GM23338 (cell line): ENCODE measurements around the gene PDE4B. TPM values are rescaled to one million over a fixed set of nuclear protein-coding genes. Genes with fewer than 3 reads are reported as not detected.

Experiments used
- ATAC-seq: fragments of 200-7000 bp; cut with Tn5 transposase; 3 replicates; pipeline ENCODE4 v1.9.1; 2020
- DNase-seq: peaks from one replicate; pipeline ENCODE4 v3.0.0-alpha.2; 2015; ENCODE audit warnings: low spot score
- H2AFZ ChIP-seq: fragments of 200-600 bp; sonication (generic); 2 replicates; pipeline ENCODE4 v1.8.0; 2016; ENCODE audit warnings: antibody characterized with exemption, mild to moderate bottlenecking, moderate library complexity
- H3F3A ChIP-seq: fragments of 200-600 bp; sonication (generic); replicated peaks from 2 replicates; pipeline ENCODE4 v1.8.0; 2017; ENCODE audit warnings: antibody characterized with exemption, mixed run types, low read depth
- H3K27ac ChIP-seq: fragments of 200-600 bp; sonication (generic); 2 replicates; pipeline ENCODE4 v1.6.1; 2016; ENCODE audit warnings: low read depth
- H3K27me3 ChIP-seq: fragments of 200-600 bp; sonication (generic); 2 replicates; pipeline ENCODE4 v1.8.0; 2016; ENCODE audit warnings: mild to moderate bottlenecking, mixed run types, moderate library complexity; ENCODE audit not compliant: insufficient read depth
- H3K36me3 ChIP-seq: fragments of 200-600 bp; sonication (generic); 2 replicates; pipeline ENCODE4 v1.8.0; 2016; ENCODE audit warnings: mild to moderate bottlenecking; ENCODE audit not compliant: insufficient read depth
- H3K4me1 ChIP-seq: fragments of 200-600 bp; sonication (generic); 2 replicates; pipeline ENCODE4 v1.8.0; 2016; ENCODE audit warnings: mild to moderate bottlenecking, moderate library complexity; ENCODE audit not compliant: insufficient read depth
- H3K4me2 ChIP-seq: fragments of 200-600 bp; sonication (generic); 2 replicates; pipeline ENCODE4 v1.7.1; 2017; ENCODE audit warnings: mixed run types
- H3K4me3 ChIP-seq: fragments of 200-600 bp; sonication (generic); 2 replicates; pipeline ENCODE4 v1.6.1; 2016; ENCODE audit warnings: mixed run types
- H3K79me2 ChIP-seq: fragments of 200-600 bp; sonication (generic); replicated peaks from 2 replicates; pipeline ENCODE4 v1.8.0; 2017; ENCODE audit warnings: mild to moderate bottlenecking; ENCODE audit not compliant: insufficient read depth
- H3K9me2 ChIP-seq: fragments of 200-600 bp; sonication (generic); 2 replicates; pipeline ENCODE4 v1.8.0; 2017; ENCODE audit not compliant: insufficient read depth
- H4K20me1 ChIP-seq: fragments of 200-600 bp; sonication (generic); replicated peaks from 2 replicates; pipeline ENCODE4 v1.8.0; 2017; ENCODE audit warnings: mild to moderate bottlenecking; ENCODE audit not compliant: insufficient read depth
- H3K27ac Mint-ChIP-seq: 2 replicates; pipeline ENCODE4 v1.8.0; 2020; ENCODE audit warnings: inconsistent platforms, mild to moderate bottlenecking, moderate library complexity, mixed read lengths
- H3K27me3 Mint-ChIP-seq: 3 replicates; pipeline ENCODE4 v1.8.0; 2022; ENCODE audit warnings: low read depth, mild to moderate bottlenecking, moderate library complexity, mixed read lengths, inconsistent platforms; ENCODE audit not compliant: insufficient read depth, poor library complexity
- H3K36me3 Mint-ChIP-seq: 3 replicates; pipeline ENCODE4 v1.8.0; 2021; ENCODE audit warnings: low read depth, mild to moderate bottlenecking, inconsistent platforms, moderate library complexity, mixed read lengths
- H3K4me1 Mint-ChIP-seq: 3 replicates; pipeline ENCODE4 v1.8.0; 2020; ENCODE audit warnings: mild to moderate bottlenecking, inconsistent platforms, mixed read lengths
- H3K4me3 Mint-ChIP-seq: 3 replicates; pipeline ENCODE4 v1.8.0; 2021; ENCODE audit warnings: moderate library complexity, mild to moderate bottlenecking, inconsistent platforms, mixed read lengths
- H3K9me3 Mint-ChIP-seq: 3 replicates; pipeline ENCODE4 v1.8.0; 2020; ENCODE audit warnings: moderate library complexity, mild to moderate bottlenecking, inconsistent platforms, mixed read lengths
- CREB1 ChIP-seq: fragments of 250-450 bp; sonication (Bioruptor Pico); IDR thresholded peaks from 2 replicates; pipeline ENCODE4 v1.5.0; 2020; ENCODE audit warnings: low read depth, mild to moderate bottlenecking, moderate library complexity
- EZH2 ChIP-seq: fragments of 200-600 bp; sonication (generic); IDR thresholded peaks from one replicate; pipeline ENCODE4 v1.8.0; 2017; ENCODE audit warnings: antibody characterized with exemption, mild to moderate bottlenecking, low read depth; ENCODE audit not compliant: unreplicated experiment
- EZH2phosphoT487 ChIP-seq: fragments of 200-600 bp; sonication (generic); IDR thresholded peaks from one replicate; pipeline ENCODE4 v1.8.1; 2018; ENCODE audit warnings: antibody characterized with exemption; ENCODE audit not compliant: unreplicated experiment
- JUNB ChIP-seq: IDR thresholded peaks from one replicate; pipeline ENCODE4 v1.6.1; 2016; ENCODE audit warnings: antibody characterized with exemption; ENCODE audit not compliant: unreplicated experiment
- NANOG ChIP-seq: IDR thresholded peaks from 2 replicates; pipeline ENCODE4 v1.6.1; 2016; ENCODE audit warnings: antibody characterized with exemption, borderline replicate concordance
- POLR2AphosphoS5 ChIP-seq: IDR thresholded peaks from 2 replicates; pipeline ENCODE4 v1.6.1; 2016; ENCODE audit warnings: antibody characterized with exemption, low read depth
- STAT1 ChIP-seq: IDR thresholded peaks from one replicate; pipeline ENCODE4 v1.6.1; 2016; ENCODE audit warnings: antibody characterized with exemption; ENCODE audit not compliant: unreplicated experiment
- ZNF114 ChIP-seq: fragments of 250-450 bp; sonication (Bioruptor Pico); IDR thresholded peaks from 2 replicates; pipeline ENCODE4 v1.5.0; 2020; ENCODE audit warnings: mild to moderate bottlenecking, moderate library complexity
- ZNF331 ChIP-seq: fragments of 250-450 bp; sonication (Bioruptor Pico); IDR thresholded peaks from 2 replicates; pipeline ENCODE4 v1.5.0; 2020; ENCODE audit warnings: low read depth, mild to moderate bottlenecking, moderate library complexity
- polyA plus RNA-seq: library from polyadenylated mRNA; unstranded; fragments of >200 nt; fragmentation: Nextera tagmentation; extraction: Ambion mirVana; gene quantifications from 2 replicates; pipeline ENCODE4 v1.2.1, GENCODE V29; 2016
- total RNA-seq: library from RNA; depleted of rRNA; stranded (reverse); fragments of >200 nt; shearing (Covaris generic); gene quantifications from 2 replicates; pipeline ENCODE4 v1.2.3, GENCODE V29; 2014
- TF ChIP-seq, protein P1 (sequence below), 2 experiments: fragments of 200-600 bp in 1 of 2; sonication (generic) in 1 of 2; conservative IDR thresholded peaks; 2 replicates each; pipeline versions ENCODE4 v1.5.1 to v1.6.1; 2016 to 2017; ENCODE audit warnings: antibody characterized with exemption in 2 of 2, low read depth in 2 of 2, mild to moderate bottlenecking in 2 of 2, moderate library complexity in 1 of 2
- TF ChIP-seq, protein P2 (sequence below): IDR thresholded peaks from one replicate; pipeline ENCODE4 v1.6.1; 2018; ENCODE audit warnings: antibody characterized with exemption; ENCODE audit not compliant: unreplicated experiment
- TF ChIP-seq, protein P3 (sequence below): IDR thresholded peaks from 2 replicates; pipeline ENCODE4 v1.6.1; 2016; ENCODE audit warnings: antibody characterized with exemption
- TF ChIP-seq, protein P4 (sequence below): fragments of 250-450 bp; sonication (Bioruptor Pico); IDR thresholded peaks from 2 replicates; pipeline ENCODE4 v1.5.0; 2020; ENCODE audit warnings: mild to moderate bottlenecking, moderate library complexity

Gene PDE4B
- total and polyA plus RNA-seq, 2 experiments from 2014 or later: 14.0 to 25.6 TPM

DNA sequence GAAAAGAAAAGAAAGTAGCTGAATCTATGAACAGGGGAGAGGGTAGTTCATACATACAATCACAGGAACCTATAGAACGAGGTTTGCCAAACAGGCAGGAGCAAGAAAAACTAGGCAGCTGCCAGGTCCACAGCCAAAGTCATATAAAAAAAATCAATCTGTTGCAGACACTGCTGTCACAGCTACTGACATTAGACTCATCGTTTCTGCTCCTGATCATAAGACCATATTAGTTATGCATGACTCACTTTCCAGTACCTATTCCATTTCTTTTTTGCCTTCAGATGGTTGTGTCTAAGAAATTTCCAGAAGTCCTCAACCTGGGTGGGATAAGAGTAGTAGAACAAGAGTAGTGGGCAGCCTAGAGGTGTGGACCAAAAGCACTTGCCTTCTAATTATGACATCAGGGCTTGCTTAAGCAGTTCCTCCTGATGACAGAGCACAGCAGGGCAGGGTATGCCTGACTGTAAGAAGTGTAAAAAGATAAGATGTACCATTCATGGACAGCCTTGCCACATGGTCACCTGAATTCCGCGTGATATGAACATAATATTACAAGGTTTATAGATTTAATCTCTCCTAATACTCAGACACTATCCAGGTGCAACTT, 418.0 kb downstream of the PDE4B start:
- no peak for DNase-seq
- H3K36me3 Mint-ChIP-seq: peaks cover 4% of the 10 kb centered on the region; the same call in 1 of the 3 replicates
- Histone ChIP-seq H3K4me2 (no peak overlapping the region), H3K79me2 (no peaks in the 10 kb centered on the region), H2AFZ (no peak overlapping the region), H3K27ac (no peak overlapping the region), H3K36me3 (no peaks in the 10 kb centered on the region), H3F3A (no peaks in the 10 kb centered on the region), H3K4me3 (no peak overlapping the region), H3K4me1 (no peaks in the 10 kb centered on the region), H3K9me2 (peaks cover 16% of the 10 kb centered on the region; the same call in 1 of the 2 replicates), H4K20me1 (no peaks in the 10 kb centered on the region), H3K27me3 (no peaks in the 10 kb centered on the region)
- H3K9me3 Mint-ChIP-seq: peaks cover 5% of the 10 kb centered on the region
- no peak overlapping the region for H3K27ac Mint-ChIP-seq
- H3K27me3 Mint-ChIP-seq: no peaks in the 10 kb centered on the region
- no peak overlapping the region for H3K4me3 Mint-ChIP-seq
- ATAC-seq: no peak
- no peak for TF ChIP-seq EZH2
- no peak for TF ChIP-seq POLR2AphosphoS5
- no peak for TF ChIP-seq CREB1 (CRISPR knock-in tag)
- TF ChIP-seq, protein P1, sequence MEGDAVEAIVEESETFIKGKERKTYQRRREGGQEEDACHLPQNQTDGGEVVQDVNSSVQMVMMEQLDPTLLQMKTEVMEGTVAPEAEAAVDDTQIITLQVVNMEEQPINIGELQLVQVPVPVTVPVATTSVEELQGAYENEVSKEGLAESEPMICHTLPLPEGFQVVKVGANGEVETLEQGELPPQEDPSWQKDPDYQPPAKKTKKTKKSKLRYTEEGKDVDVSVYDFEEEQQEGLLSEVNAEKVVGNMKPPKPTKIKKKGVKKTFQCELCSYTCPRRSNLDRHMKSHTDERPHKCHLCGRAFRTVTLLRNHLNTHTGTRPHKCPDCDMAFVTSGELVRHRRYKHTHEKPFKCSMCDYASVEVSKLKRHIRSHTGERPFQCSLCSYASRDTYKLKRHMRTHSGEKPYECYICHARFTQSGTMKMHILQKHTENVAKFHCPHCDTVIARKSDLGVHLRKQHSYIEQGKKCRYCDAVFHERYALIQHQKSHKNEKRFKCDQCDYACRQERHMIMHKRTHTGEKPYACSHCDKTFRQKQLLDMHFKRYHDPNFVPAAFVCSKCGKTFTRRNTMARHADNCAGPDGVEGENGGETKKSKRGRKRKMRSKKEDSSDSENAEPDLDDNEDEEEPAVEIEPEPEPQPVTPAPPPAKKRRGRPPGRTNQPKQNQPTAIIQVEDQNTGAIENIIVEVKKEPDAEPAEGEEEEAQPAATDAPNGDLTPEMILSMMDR (conservative IDR thresholded peaks at IDR 0.05; ENCODE audit: low read depth in 2 of 2): no peak
- TF ChIP-seq NANOG: no peak
- no peak for TF ChIP-seq EZH2phosphoT487
- TF ChIP-seq, protein P2, sequence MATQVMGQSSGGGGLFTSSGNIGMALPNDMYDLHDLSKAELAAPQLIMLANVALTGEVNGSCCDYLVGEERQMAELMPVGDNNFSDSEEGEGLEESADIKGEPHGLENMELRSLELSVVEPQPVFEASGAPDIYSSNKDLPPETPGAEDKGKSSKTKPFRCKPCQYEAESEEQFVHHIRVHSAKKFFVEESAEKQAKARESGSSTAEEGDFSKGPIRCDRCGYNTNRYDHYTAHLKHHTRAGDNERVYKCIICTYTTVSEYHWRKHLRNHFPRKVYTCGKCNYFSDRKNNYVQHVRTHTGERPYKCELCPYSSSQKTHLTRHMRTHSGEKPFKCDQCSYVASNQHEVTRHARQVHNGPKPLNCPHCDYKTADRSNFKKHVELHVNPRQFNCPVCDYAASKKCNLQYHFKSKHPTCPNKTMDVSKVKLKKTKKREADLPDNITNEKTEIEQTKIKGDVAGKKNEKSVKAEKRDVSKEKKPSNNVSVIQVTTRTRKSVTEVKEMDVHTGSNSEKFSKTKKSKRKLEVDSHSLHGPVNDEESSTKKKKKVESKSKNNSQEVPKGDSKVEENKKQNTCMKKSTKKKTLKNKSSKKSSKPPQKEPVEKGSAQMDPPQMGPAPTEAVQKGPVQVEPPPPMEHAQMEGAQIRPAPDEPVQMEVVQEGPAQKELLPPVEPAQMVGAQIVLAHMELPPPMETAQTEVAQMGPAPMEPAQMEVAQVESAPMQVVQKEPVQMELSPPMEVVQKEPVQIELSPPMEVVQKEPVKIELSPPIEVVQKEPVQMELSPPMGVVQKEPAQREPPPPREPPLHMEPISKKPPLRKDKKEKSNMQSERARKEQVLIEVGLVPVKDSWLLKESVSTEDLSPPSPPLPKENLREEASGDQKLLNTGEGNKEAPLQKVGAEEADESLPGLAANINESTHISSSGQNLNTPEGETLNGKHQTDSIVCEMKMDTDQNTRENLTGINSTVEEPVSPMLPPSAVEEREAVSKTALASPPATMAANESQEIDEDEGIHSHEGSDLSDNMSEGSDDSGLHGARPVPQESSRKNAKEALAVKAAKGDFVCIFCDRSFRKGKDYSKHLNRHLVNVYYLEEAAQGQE: no peak
- no peak for TF ChIP-seq STAT1
- TF ChIP-seq JUNB: no peak
- TF ChIP-seq, protein P3, sequence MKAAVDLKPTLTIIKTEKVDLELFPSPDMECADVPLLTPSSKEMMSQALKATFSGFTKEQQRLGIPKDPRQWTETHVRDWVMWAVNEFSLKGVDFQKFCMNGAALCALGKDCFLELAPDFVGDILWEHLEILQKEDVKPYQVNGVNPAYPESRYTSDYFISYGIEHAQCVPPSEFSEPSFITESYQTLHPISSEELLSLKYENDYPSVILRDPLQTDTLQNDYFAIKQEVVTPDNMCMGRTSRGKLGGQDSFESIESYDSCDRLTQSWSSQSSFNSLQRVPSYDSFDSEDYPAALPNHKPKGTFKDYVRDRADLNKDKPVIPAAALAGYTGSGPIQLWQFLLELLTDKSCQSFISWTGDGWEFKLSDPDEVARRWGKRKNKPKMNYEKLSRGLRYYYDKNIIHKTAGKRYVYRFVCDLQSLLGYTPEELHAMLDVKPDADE: no peak
- no peak for TF ChIP-seq ZNF331
- TF ChIP-seq, protein P4, sequence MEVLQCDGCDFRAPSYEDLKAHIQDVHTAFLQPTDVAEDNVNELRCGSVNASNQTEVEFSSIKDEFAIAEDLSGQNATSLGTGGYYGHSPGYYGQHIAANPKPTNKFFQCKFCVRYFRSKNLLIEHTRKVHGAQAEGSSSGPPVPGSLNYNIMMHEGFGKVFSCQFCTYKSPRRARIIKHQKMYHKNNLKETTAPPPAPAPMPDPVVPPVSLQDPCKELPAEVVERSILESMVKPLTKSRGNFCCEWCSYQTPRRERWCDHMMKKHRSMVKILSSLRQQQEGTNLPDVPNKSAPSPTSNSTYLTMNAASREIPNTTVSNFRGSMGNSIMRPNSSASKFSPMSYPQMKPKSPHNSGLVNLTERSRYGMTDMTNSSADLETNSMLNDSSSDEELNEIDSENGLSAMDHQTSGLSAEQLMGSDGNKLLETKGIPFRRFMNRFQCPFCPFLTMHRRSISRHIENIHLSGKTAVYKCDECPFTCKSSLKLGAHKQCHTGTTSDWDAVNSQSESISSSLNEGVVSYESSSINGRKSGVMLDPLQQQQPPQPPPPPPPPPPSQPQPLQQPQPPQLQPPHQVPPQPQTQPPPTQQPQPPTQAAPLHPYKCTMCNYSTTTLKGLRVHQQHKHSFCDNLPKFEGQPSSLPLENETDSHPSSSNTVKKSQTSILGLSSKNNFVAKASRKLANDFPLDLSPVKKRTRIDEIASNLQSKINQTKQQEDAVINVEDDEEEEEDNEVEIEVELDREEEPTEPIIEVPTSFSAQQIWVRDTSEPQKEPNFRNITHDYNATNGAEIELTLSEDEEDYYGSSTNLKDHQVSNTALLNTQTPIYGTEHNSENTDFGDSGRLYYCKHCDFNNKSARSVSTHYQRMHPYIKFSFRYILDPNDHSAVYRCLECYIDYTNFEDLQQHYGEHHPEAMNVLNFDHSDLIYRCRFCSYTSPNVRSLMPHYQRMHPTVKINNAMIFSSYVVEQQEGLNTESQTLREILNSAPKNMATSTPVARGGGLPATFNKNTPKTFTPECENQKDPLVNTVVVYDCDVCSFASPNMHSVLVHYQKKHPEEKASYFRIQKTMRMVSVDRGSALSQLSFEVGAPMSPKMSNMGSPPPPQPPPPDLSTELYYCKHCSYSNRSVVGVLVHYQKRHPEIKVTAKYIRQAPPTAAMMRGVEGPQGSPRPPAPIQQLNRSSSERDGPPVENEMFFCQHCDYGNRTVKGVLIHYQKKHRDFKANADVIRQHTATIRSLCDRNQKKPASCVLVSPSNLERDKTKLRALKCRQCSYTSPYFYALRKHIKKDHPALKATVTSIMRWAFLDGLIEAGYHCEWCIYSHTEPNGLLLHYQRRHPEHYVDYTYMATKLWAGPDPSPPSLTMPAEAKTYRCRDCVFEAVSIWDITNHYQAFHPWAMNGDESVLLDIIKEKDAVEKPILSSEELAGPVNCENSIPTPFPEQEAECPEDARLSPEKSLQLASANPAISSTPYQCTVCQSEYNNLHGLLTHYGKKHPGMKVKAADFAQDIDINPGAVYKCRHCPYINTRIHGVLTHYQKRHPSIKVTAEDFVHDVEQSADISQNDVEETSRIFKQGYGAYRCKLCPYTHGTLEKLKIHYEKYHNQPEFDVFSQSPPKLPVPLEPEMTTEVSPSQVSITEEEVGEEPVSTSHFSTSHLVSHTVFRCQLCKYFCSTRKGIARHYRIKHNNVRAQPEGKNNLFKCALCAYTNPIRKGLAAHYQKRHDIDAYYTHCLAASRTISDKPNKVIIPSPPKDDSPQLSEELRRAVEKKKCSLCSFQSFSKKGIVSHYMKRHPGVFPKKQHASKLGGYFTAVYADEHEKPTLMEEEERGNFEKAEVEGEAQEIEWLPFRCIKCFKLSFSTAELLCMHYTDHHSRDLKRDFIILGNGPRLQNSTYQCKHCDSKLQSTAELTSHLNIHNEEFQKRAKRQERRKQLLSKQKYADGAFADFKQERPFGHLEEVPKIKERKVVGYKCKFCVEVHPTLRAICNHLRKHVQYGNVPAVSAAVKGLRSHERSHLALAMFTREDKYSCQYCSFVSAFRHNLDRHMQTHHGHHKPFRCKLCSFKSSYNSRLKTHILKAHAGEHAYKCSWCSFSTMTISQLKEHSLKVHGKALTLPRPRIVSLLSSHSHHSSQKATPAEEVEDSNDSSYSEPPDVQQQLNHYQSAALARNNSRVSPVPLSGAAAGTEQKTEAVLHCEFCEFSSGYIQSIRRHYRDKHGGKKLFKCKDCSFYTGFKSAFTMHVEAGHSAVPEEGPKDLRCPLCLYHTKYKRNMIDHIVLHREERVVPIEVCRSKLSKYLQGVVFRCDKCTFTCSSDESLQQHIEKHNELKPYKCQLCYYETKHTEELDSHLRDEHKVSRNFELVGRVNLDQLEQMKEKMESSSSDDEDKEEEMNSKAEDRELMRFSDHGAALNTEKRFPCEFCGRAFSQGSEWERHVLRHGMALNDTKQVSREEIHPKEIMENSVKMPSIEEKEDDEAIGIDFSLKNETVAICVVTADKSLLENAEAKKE (CRISPR knock-in tag): no peak
- TF ChIP-seq ZNF114 (CRISPR knock-in tag): no peak
- H3K4me1 Mint-ChIP-seq: no peaks in the 10 kb centered on the region
